Bronchial epithelial cell (primary cell): ENCODE data around the gene RPL21. TPM values are rescaled to one million over a fixed set of nuclear protein-coding genes. Genes with fewer than 3 reads are reported as not detected.

Experiments used
- DNase-seq: peaks from one replicate; pipeline ENCODE4 v3.0.0-alpha.2; 2010; ENCODE audit warnings: low read depth
- FAIRE-seq: peaks from 2 replicates; lab custom pipeline; 2011; peaks lifted over from hg19 to GRCh38; lab: Jason Lieb, UNC
- H3K27me3 ChIP-seq: 2 replicates; pipeline ENCODE4 v1.5.1; 2011; ENCODE audit warnings: low read length; ENCODE audit not compliant: control insufficient read depth, insufficient read depth
- H3K36me3 ChIP-seq: 2 replicates; pipeline ENCODE4 v1.5.1; 2011; ENCODE audit warnings: low read length; ENCODE audit not compliant: control insufficient read depth, insufficient read depth
- H3K4me3 ChIP-seq: 2 replicates; pipeline ENCODE4 v1.5.1; 2011; ENCODE audit warnings: mild to moderate bottlenecking, low read depth, low read length, control low read depth
- total RNA-seq: library from RNA; depleted of rRNA; stranded (reverse); fragments of >200 nt; gene quantifications from 2 replicates; pipeline ENCODE4 v1.2.1, GENCODE V29; 2014
- TF ChIP-seq, protein P1 (sequence below): IDR thresholded peaks from 2 replicates; pipeline ENCODE4 v1.5.1; 2011; ENCODE audit warnings: mild to moderate bottlenecking, moderate library complexity, low read length, control low read depth, inconsistent platforms; ENCODE audit not compliant: insufficient read depth, severe bottlenecking

The RPL21 gene
- total RNA-seq, 1 donor from 2014 or later: 967 TPM

DNA sequence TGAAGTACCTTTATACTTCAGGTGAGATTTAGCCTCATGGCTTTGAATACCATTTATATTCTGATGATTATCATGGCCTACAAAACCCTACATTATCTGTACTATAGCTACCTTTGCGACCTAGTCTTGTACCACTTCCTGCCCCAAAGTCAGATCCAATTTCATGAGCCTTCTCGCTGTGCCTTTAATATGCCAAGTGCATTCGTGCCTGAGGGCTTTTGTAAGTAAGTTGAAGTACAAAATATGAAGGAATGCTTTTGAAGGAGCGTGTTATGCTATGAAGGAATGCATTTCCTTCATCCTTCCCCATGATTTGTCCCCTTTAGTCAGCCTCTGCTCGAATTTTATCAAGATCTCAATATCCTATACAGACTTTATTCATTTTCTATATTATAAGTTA is 10.0 kb downstream of the RPL21 start:
- Histone ChIP-seq H3K36me3 (no peaks in the 10 kb centered on the region), H3K27me3 (no peaks in the 10 kb centered on the region), H3K4me3 (no peak overlapping the region)
- no peak for FAIRE-seq
- DNase-seq: no peak
- TF ChIP-seq, protein P1, sequence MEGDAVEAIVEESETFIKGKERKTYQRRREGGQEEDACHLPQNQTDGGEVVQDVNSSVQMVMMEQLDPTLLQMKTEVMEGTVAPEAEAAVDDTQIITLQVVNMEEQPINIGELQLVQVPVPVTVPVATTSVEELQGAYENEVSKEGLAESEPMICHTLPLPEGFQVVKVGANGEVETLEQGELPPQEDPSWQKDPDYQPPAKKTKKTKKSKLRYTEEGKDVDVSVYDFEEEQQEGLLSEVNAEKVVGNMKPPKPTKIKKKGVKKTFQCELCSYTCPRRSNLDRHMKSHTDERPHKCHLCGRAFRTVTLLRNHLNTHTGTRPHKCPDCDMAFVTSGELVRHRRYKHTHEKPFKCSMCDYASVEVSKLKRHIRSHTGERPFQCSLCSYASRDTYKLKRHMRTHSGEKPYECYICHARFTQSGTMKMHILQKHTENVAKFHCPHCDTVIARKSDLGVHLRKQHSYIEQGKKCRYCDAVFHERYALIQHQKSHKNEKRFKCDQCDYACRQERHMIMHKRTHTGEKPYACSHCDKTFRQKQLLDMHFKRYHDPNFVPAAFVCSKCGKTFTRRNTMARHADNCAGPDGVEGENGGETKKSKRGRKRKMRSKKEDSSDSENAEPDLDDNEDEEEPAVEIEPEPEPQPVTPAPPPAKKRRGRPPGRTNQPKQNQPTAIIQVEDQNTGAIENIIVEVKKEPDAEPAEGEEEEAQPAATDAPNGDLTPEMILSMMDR: no peak

DNA sequence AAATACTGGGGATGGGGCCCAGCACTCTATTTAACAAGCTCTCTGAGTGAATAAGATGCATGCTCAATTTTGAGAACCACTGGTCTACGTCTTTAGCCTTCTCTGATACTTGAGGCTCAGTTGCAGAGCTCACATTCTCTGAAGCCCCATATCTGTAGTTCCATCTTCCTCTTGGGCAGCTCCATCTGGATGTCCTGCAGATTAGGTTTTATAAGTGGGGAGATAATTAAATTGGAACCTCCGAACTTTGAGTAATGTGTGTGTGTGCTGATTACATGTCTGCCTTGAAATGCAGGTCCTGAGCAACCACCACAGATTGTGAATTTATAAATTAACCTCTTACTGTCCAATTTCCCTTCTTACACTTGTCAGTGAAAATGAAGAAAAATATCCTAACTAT is 12.1 kb downstream of the RPL21 start:
- TF ChIP-seq, protein P1: no peak
- H3K4me3 ChIP-seq: no peak overlapping the region
- FAIRE-seq (no peak), DNase-seq (no peak)
- no peaks in the 10 kb centered on the region for H3K27me3 ChIP-seq
- H3K36me3 ChIP-seq: no peaks in the 10 kb centered on the region

DNA sequence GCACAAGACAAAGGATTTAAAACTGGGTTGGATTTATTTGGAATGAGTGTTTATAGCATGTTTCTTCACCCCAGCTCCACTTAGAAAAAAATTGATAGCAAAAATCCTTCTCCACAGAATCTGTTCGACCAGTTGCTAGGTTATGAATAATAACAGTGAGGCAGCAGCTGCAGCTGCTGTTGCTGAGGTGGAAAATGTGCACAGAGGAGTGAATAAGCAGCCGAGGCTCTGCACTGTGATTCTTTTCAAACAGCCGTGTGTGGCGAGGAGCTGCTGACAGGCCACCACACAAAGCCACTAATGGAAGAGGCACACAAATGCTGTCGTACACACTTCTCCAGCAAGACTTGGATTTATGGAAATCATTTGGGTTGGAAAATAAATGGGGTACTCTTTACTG is 12.8 kb downstream of the RPL21 start:
- FAIRE-seq (no peak), DNase-seq (no peak)
- H3K36me3 ChIP-seq: no peaks in the 10 kb centered on the region
- TF ChIP-seq, protein P1: no peak
- no peaks in the 10 kb centered on the region for H3K27me3 ChIP-seq
- no peak overlapping the region for H3K4me3 ChIP-seq

DNA sequence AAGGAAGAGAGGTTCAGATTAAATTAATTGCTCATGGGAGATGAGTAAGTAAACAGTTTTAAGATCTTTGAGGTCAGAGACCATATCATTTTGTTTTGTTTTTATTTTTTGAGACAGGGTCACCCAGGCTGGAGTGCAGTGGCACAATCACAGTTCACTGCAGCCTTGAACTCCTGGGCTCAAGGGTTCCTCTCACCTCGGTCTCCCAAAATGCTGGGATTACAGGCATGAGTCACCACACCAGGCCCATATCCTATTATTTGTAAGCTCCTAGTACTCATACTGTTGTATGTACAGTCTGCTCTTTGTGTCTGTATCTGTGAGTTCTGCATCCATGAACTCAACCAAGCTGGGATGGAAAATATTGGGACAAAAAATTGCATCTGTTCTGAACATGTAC is 13.3 kb downstream of the RPL21 start:
- TF ChIP-seq, protein P1: no peak
- FAIRE-seq (no peak), DNase-seq (no peak)
- no peaks in the 10 kb centered on the region for H3K27me3 ChIP-seq
- H3K4me3 ChIP-seq: no peak overlapping the region
- no peaks in the 10 kb centered on the region for H3K36me3 ChIP-seq

DNA sequence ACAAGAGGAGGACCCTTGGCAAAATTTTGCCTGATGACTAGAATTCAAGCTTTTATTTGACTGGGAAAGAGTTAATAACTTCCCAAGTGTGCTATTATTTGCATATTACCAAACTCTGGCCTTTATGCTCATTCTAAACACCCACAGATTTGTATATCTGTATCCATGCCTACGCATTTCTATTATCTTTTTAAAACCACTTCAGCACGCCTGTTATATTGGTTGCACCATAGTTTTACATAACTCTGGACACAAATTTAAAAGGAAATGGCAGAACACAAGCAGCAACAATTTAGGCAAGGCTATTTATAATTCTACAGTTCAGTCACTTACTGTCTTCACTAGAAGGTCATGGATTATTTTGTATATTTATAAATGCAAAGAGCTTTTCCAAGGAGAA is 15.6 kb downstream of the RPL21 start:
- Histone ChIP-seq H3K27me3 (no peaks in the 10 kb centered on the region), H3K36me3 (no peaks in the 10 kb centered on the region), H3K4me3 (no peak overlapping the region)
- FAIRE-seq (no peak), DNase-seq (no peak)
- TF ChIP-seq, protein P1: no peak

DNA sequence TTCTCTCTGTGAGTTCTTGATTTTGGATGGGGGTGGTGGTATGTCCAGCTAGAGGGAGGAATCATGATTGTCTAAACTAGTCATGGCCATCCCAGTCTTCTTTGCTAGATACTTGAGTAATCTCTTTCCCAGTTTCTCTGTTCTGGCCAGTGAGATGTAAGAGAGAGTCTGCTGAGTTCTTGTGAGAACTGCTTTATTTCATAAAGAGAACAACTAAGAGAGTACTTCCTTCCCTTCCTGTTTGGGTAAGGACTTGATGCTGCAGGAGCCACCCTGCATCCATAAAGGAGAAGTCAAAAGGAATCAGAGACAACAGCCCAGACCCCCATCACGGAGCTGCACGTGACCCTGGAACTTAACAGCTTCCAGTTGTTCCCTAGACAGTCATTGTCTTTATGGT is 16.2 kb downstream of the RPL21 start:
- Histone ChIP-seq H3K27me3 (no peaks in the 10 kb centered on the region), H3K36me3 (no peaks in the 10 kb centered on the region), H3K4me3 (no peak overlapping the region)
- FAIRE-seq: no peak
- DNase-seq: no peak
- TF ChIP-seq, protein P1: no peak
